Ascending aorta (tissue), 1 donor: ENCODE measurements around the gene EGFL7. TPM values are rescaled to one million over a fixed set of nuclear protein-coding genes. Genes with fewer than 3 reads are reported as not detected.

Source experiments
- total RNA-seq: library from RNA; depleted of rRNA; stranded (reverse); fragments of >200 nt; gene quantifications from one replicate; pipeline ENCODE4 v1.1.0, GENCODE V29; 2016

The EGFL7 gene
- total RNA-seq, 1 donor from 2014 or later = 443 TPM

Other genes with a start within 250 kb of the EGFL7 start
- 20.2 TPM for gene INPP5E, start 223.1 kb upstream of the EGFL7 start, total RNA-seq
- gene SEC16A, start 179.9 kb upstream of the EGFL7 start, total RNA-seq = 66.1 TPM
- 120 TPM for gene NOTCH1, start 116.9 kb upstream of the EGFL7 start, total RNA-seq
- 129 TPM for gene AGPAT2, start 24.5 kb downstream of the EGFL7 start, total RNA-seq
- 86.2 TPM for gene DIPK1B, start 49.7 kb downstream of the EGFL7 start, total RNA-seq
- gene LCN10, start 80.0 kb downstream of the EGFL7 start, total RNA-seq = 28.5 TPM
- 130 TPM for gene LCN6, start 85.6 kb downstream of the EGFL7 start, total RNA-seq
- not detected for gene LCN8, start 95.3 kb downstream of the EGFL7 start, total RNA-seq
- not detected for gene LCN15, start 101.6 kb downstream of the EGFL7 start, total RNA-seq
- 10.9 TPM for gene TMEM141, start 128.4 kb downstream of the EGFL7 start, total RNA-seq
- not detected for gene CCDC183, start 133.4 kb downstream of the EGFL7 start, total RNA-seq
- 70.9 TPM for gene RABL6, start 145.0 kb downstream of the EGFL7 start, total RNA-seq
- 5.9 TPM for gene AJM1, start 179.6 kb downstream of the EGFL7 start, total RNA-seq
- gene PHPT1, start 186.5 kb downstream of the EGFL7 start, total RNA-seq = 108 TPM
- 5.0 TPM for gene MAMDC4, start 189.4 kb downstream of the EGFL7 start, total RNA-seq
- gene EDF1, start 203.4 kb downstream of the EGFL7 start, total RNA-seq = 140 TPM
- 4.4 TPM for gene TRAF2, start 223.6 kb downstream of the EGFL7 start, total RNA-seq